ENCODE measurements around the gene MKLN1.

The MKLN1 gene

GRCh38 chr7:131342864-131343442, 15.3 kb downstream of the MKLN1 start:
- in situ Hi-C loops (cut with HindIII; ENCODE audit: low sequenced_read_pairs) = no loop called here
- DNase-seq (ENCODE audit: low read depth, low spot score) = no peak
- H3K4me3 ChIP-seq (ENCODE audit: low read depth, low read length) = no peak overlapping the region
- TF ChIP-seq CTCF (IDR thresholded peaks at IDR 0.05; ENCODE audit: low read depth, low read length) = no peak

- TF ChIP-seq CTCF (IDR thresholded peaks at IDR 0.05; ENCODE audit: low read depth, low read length) = no peak
- no peak for DNase-seq (ENCODE audit: low read depth, low spot score)
- no peak overlapping the region for H3K4me3 ChIP-seq (ENCODE audit: low read depth, low read length)
- in situ Hi-C loops (cut with HindIII; ENCODE audit: low sequenced_read_pairs) = no loop called here
Observed at GRCh38 chr7:131346885-131347592, 19.4 kb downstream of the MKLN1 start.

- H3K4me3 ChIP-seq (ENCODE audit: low read depth, low read length) = no peak overlapping the region
- DNase-seq (ENCODE audit: low read depth, low spot score) = no peak
- in situ Hi-C loops (cut with HindIII; ENCODE audit: low sequenced_read_pairs) = no loop called here
- no peak for TF ChIP-seq CTCF (IDR thresholded peaks at IDR 0.05; ENCODE audit: low read depth, low read length)
Observed at GRCh38 chr7:131352032-131352431, 24.4 kb downstream of the MKLN1 start.

- no peak for DNase-seq (ENCODE audit: low read depth, low spot score)
Observed at GRCh38 chr7:131354390-131354789, 26.7 kb downstream of the MKLN1 start.

GRCh38 chr7:131355917-131356777, 28.5 kb downstream of the MKLN1 start:
- no peak for TF ChIP-seq CTCF (IDR thresholded peaks at IDR 0.05; ENCODE audit: low read depth, low read length)
- no peak overlapping the region for H3K4me3 ChIP-seq (ENCODE audit: low read depth, low read length)
- no peak for DNase-seq (ENCODE audit: low read depth, low spot score)
- in situ Hi-C loops (cut with HindIII; ENCODE audit: low sequenced_read_pairs) = no loop called here

More at GRCh38 chr7:131354390-131354789, 26.7 kb downstream of the MKLN1 start:
- in situ Hi-C loops (cut with HindIII; ENCODE audit: low sequenced_read_pairs) = no loop called here
- H3K4me3 ChIP-seq (ENCODE audit: low read depth, low read length) = no peak overlapping the region
- no peak for TF ChIP-seq CTCF (IDR thresholded peaks at IDR 0.05; ENCODE audit: low read depth, low read length)

GRCh38 chr7:131357282-131357880, 29.7 kb downstream of the MKLN1 start:
- in situ Hi-C loops (cut with HindIII; ENCODE audit: low sequenced_read_pairs) = no loop called here

More at GRCh38 chr7:131357282-131357880, 29.7 kb downstream of the MKLN1 start:
- TF ChIP-seq CTCF (IDR thresholded peaks at IDR 0.05; ENCODE audit: low read depth, low read length) = no peak
- H3K4me3 ChIP-seq (ENCODE audit: low read depth, low read length) = no peak overlapping the region
- peak; percentile 44 for DNase-seq (ENCODE audit: low read depth, low spot score)
